Stimulated activated CD8-positive, alpha-beta memory T cell treated with anti-CD3 and anti-CD28 coated beads, Interleukin-12 subunit alpha, Interleukin-12 subunit beta, amount 100 ng/mL, for 4 hours (primary cell): ENCODE data around the gene NUBP2.
"Not testable (repeated sequence)": the region's sequence is repeated elsewhere in the genome, so short reads cannot be mapped to it uniquely, and the experiment has no call there.

ENCODE experiments used
- DNase-seq: peaks from one replicate; pipeline ENCODE4 v3.0.0-alpha.2; 2020; ENCODE audit warnings: low read depth

Gene NUBP2

DNA sequence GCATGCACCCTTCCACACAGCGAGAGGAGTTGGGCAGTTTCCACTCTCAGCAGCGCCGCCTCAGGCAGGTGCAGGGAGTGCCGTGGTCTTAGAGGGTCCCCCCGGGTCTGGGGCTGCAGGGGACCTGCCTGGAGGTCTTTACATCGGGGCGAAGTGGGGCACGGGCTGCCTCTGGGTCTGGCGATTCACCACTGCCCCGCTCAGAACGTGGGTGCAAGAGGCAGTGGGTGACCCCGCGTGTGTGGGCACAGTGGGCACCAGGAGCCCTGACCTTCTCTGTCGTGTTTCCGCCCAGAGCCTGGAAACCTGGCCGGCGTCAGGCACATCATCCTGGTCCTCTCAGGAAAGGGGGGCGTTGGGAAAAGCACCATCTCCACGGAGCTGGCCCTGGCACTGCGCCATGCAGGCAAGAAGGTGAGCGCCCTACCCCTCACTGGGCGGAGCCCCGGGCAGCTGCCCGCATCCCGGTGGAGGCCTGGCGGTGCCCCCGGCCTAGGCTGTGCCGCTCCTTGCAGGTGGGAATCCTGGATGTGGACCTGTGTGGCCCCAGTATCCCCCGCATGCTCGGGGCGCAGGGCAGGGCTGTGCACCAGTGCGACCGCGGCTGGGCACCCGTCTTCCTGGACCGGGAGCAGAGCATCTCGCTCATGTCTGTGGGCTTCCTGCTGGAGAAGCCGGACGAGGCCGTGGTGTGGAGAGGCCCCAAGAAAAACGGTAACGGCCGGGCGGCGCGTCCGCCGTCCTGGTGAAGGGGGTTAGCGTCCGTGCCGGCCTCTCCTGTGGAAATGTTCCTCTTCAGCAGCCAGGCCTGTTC lies 3.7 kb downstream of the NUBP2 start:
- DNase-seq, result no peak

DNA sequence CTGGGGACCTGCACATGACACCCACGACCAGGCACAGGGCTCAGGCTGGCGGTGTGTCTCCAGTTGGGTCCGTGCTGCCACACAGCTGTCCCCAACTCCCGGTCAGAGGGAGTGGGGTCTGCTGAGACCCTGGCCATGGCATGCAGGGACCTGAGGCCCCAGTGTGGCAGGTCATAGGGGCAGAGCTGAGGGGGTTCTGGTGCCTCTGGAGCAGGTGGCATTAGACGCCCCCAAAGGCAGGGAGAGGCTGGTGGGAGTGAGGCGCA lies 4.2 kb downstream of the NUBP2 start:
- no peak for DNase-seq

DNA sequence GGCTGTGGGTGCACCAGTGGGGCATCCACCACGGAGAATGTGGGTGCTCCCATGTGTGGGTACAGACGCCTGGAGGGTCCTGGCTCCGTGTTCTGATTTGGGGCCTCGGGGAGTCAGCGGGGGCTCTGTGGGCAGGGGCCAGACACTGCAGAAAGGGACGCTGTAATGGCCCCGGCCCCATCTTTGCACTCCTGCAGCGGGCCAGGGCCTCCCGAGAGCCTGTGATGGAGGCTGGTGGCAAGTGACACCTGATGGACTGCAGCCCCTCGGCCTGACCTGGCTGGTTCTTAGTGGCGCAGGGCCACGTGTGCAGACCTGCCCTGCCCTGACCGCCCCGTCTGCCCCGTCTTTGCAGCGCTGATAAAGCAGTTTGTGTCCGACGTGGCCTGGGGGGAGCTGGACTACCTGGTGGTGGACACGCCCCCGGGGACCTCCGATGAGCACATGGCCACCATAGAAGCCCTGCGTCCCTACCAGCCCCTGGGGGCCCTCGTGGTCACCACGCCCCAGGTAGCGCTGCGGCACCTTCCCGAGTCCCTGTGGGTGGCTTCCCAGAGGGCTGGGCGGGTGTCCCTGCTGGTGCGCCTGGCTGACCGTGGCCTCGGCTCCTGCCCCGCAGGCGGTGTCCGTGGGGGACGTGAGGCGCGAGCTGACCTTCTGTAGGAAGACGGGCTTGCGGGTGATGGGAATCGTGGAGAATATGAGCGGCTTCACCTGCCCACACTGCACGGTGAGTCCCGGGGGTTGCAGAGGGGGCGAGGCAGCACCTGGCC lies 4.7 kb downstream of the NUBP2 start:
- no peak for DNase-seq

DNA sequence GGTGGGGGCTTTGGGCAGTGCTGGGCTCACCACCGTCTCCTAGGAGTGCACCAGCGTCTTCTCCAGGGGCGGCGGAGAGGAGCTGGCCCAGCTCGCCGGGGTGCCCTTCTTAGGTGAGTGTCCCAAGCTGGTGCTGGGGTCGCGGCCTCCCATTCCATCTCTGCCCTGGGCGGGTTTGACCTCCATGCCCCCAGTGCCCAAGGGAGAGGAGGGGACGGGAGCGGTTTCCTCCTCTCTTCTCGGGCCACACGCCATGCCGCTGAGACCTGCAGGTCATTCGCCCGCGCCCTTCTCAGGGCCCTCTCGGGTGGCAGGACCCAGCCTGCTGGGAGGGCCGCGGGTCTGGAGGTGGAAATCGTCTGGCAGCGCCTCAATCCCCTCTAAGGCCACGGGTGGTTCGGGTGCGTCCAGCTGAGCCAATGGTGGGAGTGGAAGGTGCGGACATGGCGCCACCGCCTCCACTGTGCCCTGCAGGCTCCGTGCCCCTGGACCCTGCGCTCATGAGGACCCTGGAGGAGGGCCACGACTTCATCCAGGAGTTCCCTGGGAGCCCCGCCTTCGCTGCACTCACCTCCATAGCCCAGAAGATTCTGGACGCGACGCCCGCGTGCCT lies 5.4 kb downstream of the NUBP2 start:
- no peak for DNase-seq

GRCh38 chr16:1788708-1789100 lies 5.9 kb downstream of the NUBP2 start:
- no peak for DNase-seq

DNA sequence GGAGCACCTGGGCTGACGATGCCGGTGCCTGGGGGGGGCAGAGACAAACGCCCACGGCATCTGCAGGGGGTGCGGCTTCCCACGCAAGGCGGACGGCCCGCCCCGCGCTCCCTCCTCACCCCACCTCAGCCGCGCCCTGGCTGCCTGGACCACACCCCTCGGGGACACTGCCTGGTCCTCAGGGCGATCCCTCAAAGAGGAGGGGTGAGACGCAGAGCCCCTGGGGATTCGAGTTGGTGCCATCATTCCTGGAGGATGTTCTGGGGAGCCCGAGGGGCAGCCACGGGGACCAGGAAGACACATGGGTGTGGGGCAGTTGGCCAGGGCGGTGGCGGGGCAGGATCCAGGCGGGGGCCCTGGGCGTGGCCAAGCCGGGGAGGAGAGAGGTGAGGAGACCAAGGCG lies 6.9 kb downstream of the NUBP2 start:
- DNase-seq, result no peak

GRCh38 chr16:1790261-1790610 lies 7.5 kb downstream of the NUBP2 start:
- DNase-seq, result no peak

GRCh38 chr16:1790611-1791255 lies 8.0 kb downstream of the NUBP2 start:
- no peak for DNase-seq

DNA sequence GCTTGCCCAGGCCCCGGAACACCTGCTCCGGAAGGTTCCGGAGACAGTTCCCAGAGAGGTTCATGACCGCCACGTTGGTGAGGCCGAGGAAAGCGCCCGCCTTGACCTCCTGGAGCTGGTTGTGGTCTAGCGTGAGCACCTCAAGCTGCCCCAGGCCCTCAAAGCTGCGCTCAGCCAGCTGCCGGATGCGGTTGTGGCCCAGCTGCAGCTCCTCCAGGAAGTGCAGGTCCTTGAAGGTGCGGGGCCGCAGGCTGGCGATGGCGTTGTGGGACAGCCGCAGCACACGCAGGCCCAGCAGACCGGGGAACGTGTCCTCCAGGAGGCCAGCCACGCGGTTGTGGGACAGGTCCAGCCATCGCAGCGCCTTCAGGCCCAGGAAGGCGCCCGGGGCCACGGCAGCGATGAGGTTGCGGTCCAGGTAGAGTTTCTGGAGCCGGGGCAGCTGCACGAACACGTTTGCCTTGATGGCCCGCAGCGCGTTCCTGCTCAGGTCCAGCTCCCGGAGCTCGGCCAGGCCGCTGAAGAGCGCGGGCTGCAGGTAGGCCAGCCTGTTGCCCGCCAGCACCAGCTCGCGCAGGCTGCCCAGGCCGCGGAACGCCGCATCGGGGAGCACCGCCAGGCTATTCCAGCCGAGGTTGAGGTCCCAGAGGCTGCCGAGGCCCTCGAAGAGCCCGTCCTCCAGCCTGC lies 8.6 kb downstream of the NUBP2 start:
- no peak for DNase-seq

DNA sequence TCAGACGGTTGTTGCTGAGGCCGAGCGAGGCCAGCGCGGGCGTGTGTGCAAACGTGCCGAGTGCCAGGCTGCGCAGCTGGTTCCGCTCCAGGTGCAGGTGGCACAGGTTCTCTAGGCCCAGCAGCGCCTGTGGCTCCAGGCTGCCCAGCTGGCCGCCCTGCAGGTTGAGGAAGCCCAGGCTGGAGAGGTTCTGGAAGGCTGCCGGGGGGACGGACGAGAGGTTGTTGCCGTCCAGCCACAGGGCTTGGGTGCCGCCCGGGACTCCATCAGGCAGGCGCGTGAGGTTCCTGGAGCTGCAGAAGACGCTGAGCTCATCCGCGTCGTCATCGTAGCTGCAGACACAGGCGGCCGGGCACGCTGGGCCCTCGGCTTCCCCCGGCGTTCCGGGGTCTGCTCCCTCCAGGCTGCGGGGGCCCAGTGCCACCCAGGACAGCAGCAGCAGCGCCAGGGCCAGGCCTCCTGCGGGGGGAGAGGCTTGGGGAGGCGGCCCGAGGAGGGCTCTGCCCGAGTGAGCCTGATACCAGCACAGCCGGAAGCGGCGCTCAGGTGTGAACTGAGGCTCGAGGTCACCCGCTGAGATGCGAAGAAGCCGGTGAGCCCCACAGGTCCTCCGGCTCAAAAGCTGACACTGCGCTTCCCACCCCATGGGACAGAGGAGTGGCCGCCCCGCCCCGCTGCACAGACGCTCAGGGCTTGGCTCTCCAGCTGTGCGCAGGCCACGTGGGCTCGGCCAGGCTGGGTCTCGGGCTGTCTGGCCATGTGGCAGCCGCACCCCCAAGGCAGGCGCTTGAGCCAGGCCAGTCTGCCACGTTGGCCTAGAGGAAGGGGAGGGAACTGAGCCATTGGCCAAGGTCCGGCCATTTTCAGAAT lies 9.4 kb downstream of the NUBP2 start:
- no peak for DNase-seq

DNA sequence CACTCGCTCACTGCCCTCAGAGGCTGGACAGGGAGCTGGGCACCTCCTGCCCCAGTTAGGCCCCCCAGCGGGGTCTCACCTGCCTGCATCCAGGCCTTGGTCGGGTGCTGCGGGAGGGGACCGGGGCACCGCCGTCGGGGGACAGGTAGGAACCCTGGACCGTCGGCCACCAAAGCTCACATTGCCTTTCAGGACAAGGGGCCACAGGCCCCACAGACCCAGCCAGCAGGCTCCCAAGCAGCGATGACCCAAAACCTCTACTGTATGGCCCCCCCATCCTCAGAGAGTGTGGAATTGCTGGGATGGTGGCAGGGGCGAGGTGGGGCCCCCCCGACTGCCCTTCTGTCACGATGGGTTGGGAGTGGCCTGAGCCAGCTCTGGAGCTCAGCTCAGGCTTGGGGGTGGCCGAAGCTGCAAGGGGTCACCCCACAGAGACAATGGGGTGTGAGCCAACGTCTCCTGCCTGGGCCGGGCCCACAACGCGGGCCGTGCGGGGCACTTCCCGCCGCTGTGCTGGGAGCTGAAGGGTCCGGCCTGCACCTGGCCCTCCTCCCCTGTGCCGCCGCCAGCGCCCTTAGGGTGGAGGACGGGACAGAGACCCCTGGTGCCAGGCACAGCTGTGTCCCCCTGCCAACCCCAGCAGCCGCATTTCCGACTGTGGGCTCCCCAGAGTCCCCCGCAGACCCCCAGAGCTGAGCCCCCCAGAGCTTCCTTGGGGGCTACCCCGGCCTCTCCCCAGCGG lies 10.2 kb downstream of the NUBP2 start:
- no peak for DNase-seq

DNA sequence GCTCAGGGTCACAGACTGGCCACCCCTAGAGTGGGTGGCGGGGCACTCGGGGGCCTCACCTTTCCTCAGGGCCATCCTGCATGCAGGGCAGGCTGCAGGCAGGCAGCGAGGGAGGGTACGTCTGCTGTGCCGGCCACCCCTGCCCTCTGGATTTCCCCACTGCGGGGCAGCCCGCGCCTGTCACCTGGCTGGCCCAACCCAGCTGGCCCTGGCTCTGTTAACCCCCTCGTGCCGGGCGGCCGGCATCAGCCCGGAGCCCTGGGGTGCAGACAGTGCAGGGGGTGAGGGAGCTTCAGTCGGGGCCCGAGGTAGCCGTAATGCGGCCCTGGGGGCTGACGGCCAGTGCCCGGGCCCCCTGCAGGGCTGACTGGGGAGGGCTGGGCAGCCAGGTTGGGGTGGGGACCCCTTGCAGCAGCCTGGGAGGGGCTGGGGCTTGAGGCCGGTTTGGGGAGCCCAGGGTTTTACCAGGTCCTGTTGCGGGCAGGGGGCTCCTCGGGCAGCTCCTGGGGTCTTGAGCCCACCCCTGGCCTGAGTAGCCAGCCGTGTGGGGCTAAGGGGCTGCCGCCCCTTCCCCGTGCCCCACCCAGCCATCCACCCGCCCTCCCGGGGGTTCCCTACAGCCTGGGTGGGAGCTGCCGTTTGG lies 10.9 kb downstream of the NUBP2 start, which contains the start of gene IGFALS:
Gene IGFALS, minus strand, starts transcription at position 128 of the 643 bp plus-strand sequence. Its CDS starts 53 bp downstream, at position 75.
- DNase-seq, result no peak

DNA sequence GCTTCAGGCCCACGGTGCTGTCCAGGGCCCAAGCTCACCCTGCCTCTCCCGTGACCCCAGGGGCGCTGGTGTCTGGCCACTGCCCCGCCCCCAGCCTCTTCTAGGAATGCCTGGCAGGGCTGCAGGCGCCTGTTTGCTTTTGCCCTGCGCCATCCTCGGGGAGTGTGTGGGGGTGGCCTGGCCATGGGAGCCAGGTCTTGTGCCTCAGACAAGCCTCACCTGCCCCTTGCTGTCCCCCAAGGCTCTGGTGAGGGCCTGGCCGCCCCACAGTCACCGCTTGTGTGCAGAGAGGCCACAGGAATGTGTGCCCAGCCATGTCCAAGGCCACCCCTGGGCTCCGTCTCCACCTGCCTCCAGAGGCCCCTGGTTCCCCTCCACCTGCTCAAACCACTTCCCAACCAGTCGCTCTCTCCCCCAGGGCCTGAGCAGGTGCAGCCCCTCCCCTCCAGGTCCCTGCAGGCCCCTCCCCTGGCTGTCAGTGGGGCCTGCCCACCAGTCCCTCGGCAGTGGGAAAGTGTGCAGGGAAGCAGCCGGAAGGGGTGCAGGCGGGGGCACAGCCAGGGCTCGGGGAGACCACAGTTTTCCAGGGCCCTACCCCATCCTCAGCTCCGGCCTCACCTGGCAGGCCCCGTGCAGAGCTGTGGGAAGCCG lies 11.6 kb downstream of the NUBP2 start:
- DNase-seq, result no peak

DNA sequence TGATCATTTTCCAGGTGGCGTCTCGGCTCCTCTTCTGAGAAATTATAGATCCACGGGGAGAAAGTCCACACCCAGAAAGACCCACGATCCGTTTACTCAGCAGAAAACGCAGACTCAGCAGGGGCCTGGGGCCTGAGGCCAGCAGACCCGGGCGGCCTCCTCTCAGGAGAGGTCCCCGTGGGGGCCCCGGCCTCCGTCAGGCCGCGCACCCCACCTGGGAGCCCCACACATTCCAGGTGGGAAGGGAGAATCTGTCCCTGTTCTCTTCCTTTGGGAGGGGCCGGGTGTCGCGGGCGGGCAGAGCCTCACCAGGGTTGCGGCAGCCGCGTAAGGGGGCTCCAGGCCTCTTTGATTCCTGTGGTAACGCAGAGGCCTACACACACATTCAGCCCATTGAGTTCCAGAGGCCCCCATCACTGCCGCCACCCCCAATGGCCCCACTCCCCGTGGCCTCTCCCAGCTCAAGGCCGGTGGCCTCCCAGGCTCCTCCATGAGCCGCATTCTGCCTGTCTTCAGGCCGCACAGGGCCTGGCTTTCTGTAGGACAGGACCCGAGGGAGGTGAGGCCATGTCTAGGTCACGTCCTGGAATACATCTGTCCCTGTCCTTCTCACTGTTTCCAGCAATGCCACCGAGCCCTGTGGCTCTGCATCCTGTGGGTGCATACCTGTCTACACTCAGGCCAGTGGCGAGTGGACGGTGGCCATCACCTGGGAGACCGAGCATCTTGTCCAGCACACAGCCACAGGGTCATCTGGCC lies 12.3 kb downstream of the NUBP2 start:
- no peak for DNase-seq

- not testable (repeated sequence) for DNase-seq
Observed at GRCh38 chr16:1799263-1799662, 16.5 kb downstream of the NUBP2 start.

DNA sequence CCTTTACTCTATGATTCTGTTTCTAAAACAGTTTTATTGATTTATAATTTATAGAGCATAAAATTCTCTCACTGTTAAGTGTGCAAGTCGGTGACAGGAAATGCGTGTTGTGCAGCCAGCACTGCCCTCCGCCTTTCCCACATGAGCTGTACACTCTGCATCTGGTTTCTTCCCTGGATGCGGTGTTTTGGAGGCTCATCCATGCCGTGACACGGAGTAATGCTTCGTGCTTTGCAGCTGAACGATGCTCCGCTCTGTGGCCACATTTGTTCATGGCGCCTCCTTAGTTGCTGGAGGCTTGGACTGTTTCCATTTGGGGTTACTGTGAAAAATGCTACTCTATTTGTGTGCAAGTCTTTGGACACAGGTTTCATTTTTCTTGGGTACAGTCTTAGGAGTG lies 17.9 kb downstream of the NUBP2 start:
- no peak for DNase-seq

DNA sequence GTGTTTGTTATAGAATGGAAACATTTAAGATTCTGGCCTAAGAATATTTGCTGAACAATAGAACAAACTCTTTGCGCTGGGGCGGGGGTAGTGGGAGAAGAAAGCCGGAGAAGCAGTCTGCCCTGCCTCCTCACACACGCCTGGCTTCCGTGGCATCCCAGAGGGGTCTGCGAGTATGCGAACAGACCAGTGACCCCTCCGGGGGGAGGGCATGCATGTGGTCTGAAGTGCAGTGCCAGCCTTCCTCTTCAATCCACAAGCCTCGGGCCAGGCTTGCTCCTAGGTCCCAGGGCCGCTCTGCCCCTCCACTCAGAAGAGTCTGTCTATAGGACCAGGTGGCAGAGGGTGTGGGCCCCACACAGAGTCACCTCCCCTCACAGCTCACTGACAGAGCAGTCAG lies 24.9 kb downstream of the NUBP2 start:
- DNase-seq, result no peak

DNA sequence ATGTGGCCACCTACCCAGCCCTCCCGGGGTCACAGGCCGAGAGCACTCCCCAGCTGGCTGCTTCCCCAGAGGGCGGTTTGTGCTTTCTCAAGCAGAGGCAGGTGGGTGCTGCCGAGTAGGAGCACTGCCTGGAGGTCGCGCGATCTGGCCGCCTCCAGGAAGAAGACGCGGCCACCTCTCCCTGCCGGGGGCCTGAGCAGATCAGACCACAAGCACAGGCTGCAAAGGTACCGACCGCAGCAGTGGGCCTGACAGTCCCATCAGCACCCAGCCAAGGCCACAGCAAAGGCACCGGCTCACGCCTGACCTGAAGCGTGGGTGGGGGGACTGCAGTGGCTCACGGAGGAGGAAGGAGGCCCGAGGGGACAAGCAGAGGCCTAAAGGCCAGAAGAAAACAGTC lies 25.9 kb downstream of the NUBP2 start:
- DNase-seq, result no peak
